NT2/D1 (cell line): Measurements from ENCODE around the gene SLC25A1.

ENCODE experiments used
- SUZ12 ChIP-seq: IDR thresholded peaks from 2 replicates; pipeline ENCODE4 v1.6.1; 2011; ENCODE audit not compliant: insufficient read length, insufficient read depth; ENCODE audit errors: extremely low read depth
- YY1 ChIP-seq: IDR thresholded peaks from 2 replicates; pipeline ENCODE4 v1.6.1; 2011; ENCODE audit not compliant: insufficient read length, insufficient read depth
- ZNF274 ChIP-seq: IDR thresholded peaks from 2 replicates; pipeline ENCODE4 v1.6.1; 2011; ENCODE audit warnings: mild to moderate bottlenecking, low read depth, low read length

GRCh38 chr22:19178065-19178656 is 375 bp downstream of the SLC25A1 start:
- no peak for TF ChIP-seq YY1
- no peak for TF ChIP-seq ZNF274
- TF ChIP-seq SUZ12: no peak
